DMS53 (cell line): ENCODE data around the gene PLXNA4.

Source experiments
- DNase-seq: peaks from one replicate; lab custom pipeline; 2025; lab: John Stamatoyannopoulos, UW

The PLXNA4 gene

DNA sequence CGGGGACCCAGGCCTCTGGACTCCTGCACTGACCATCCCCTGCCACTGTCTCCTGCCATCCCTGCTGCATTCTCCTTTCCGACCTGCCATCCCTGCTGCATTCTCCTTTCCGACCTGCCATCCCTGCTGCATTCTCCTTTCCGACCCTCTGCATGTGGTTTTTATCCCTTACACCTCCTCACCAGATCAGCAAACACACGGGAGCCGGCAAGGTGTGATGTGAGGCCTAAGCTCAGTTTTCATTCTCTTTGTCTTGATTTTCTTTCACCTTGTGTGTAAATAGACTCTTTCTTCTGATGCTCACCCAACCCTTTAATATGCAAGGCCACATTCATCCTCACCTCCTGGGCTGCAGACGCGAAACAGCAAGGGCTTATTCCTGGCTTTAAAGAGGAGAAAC is 11.4 kb downstream of the PLXNA4 start:
- no peak for DNase-seq

DNA sequence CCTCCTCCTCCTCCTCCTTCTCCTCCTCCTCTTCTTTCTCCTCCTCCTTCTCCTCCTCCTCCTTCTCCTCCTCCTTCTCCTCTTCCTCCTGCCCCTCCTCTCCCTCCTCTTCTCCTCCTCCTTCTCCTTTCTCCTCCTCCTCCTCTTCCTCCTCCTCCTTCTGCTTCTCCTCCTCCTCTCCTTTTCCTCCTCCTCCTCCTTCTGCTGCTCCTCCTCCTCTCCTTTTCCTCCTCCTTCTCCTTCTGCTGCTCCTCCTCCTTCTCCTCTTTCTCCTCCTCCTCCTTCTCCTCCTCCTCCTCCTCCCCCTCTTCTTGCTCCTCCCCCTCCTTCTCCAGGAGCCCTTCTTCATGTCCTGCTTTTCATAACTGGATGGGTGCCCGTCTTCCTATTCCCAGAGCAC is 12.2 kb downstream of the PLXNA4 start:
- no peak for DNase-seq

DNA sequence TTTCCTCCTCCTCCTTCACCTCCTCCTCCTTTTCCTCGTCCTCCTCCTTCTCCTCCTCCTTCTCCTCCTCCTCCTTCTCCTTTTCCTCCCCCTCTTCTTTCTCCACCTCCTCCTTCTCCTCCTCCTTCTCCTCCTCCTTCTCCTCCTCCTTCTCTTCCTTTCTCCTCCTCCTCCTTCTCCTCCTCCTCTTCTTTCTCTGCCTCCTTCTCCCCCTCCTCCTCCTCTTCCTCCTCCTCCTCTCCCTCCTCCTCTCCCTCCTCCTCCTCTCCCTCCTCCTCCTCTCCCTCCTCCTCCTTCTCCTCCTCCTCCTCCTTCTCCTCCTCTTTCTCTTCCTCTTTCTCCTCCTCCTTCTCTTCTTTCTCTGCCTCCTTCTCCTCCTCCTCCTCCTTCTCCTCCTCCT is 13.6 kb downstream of the PLXNA4 start:
- DNase-seq, result no peak

DNA sequence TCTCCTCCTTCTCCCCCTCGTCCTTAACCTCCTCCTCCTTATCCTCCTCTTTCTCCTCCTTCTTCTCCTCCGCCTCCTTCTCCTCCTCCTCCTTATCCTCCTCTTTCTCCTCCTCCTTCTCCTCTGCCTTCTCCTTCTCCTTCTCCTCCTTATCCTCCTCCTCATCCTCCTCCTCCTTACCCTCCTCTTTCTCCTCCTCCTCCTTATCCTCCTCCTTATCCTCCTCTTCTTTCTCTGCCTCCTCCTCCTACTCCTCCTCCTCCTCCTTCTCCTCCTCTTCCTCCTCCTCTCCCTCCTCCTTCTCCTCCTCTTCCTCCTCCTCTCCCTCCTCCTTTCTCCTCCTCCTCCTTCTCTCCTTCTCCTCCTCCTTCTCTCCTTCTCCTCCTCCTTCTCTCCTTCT is 14.5 kb downstream of the PLXNA4 start:
- DNase-seq, result no peak

DNA sequence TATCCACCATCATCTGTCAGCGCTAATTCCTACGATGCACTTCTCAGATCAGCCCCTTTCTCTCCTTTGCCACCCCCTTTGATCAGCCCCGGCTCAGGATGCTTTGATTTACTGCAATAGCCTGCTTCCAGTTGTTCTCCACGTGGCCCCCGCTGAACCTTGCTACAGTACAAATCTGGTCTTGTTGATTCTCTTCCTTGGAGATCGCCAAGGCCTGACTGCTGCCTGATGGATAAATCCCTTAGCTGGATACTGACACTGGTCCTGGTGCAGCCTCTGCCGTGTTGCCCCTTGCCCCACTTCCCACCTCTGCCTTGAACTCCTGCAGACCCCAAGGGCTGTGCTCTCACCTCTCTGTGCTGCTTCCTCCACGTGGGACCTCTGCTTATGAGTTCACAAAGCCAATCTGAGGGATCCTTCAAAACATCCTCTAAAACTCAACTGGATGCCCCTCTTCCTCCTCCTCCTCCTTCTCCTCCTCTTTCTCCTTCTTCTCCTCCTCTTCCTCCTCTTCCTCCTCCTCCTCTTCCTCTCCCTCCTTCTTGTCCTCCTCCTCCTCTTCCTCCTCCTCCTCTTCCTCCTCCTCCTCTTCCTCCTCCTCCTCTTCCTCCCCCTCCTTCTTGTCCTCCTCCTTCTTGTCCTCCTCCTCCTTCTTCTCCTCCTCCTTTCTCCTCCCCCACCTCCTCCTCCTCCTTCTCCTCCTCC is 15.3 kb downstream of the PLXNA4 start:
- peak; percentile 60 for DNase-seq

DNA sequence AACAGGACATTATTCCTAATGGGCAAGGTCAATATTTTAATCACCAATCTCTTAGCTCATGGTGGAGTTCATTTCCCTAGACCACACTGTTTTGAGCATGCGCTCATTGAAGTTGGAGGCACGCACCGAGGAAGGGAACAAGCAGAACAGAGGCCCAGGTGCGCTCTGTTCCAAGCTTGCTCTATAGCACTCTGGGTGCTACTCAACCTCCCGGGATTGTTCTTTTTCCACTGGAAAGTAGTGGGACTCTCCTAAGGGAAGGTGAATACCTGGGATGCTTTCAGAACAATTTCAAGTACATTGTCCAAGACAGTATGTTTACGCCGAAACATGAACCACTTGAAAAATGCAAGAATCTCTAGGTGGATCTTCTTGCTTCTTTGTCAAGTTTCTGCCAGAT is 16.2 kb downstream of the PLXNA4 start:
- no peak for DNase-seq

DNA sequence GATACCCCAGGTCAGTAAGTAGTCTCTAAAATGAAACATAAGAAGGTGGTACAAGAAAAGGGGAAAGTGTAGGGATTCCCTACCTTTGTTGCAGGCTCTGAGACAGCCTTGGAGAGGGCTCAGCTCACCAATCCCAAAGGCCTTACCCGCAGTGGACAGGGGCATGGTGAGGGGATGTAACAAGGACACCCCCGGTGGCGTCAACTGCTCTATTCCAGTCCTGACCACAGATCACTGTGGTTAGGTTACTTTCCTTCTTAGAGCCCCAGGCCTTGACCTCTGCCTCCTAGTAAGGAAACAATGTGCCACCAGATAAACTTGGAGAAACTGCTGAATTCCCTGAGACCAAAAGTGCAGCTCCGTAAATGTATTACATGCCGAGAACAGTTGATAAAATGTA is 17.5 kb downstream of the PLXNA4 start:
- DNase-seq, result no peak

DNA sequence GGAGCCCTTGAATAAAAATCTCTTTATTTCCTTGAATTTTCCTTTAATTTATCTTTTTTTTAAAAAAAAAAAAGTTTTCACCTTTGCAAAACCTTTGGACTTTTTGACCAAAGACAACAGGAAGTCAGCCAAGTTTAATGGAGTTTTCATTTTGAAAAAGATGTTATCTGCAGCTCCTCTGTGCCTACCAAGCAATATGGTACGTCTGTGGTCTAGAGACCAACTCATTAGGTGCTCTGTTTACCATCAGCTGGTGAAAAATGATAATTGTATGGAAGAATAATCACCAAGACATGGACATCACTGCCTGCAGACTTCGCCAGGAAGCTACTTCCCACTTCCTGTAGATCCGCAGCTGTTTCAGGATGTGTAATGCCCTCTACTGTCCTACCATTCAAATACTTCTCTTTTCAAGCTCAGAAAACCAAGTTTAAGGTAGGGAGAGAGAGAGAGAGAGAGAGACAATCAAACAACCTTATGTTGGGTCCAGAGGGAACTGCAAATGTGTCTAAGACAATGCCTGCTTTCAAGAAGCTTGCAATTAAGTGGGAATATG is 18.7 kb downstream of the PLXNA4 start:
- DNase-seq, result peak; percentile 30

DNA sequence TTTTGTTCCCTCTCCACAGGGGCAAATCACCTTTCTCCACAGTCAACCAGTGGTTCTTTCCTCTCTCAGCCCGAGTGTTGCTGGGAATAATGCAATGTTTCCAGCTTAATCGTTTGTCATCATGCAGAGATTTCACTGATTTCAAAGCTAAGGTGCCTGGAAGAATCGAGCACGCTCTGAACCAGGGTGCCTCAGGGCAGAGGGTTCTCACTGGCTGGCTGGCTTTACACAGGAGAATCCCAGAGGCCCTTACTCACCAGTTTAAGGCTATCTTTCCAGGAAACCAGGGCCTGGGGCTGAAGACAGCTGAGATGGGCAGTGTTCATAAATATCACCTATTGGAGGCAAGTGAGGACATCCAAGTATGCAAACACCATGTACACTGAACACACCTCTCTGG is 21.8 kb downstream of the PLXNA4 start:
- no peak for DNase-seq

DNA sequence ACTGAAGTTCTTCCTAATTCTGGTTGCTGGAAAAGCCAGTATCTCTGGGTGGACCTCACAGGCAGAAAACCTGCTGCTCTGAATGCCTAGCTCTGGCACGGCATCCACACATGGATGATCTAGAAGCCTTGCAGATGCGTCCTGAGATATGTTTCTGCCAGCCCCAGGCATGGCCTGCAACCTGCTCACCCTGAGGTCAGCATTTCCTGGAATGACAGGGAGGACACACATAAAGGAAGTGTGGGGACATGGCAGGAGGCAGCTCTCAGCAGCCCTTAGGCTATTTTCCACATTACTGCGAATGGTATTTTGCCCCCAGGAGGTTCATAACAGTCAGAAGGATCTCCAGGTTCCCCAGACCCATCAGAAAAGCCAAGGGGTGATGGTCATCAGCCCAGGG is 23.2 kb downstream of the PLXNA4 start:
- no peak for DNase-seq

DNA sequence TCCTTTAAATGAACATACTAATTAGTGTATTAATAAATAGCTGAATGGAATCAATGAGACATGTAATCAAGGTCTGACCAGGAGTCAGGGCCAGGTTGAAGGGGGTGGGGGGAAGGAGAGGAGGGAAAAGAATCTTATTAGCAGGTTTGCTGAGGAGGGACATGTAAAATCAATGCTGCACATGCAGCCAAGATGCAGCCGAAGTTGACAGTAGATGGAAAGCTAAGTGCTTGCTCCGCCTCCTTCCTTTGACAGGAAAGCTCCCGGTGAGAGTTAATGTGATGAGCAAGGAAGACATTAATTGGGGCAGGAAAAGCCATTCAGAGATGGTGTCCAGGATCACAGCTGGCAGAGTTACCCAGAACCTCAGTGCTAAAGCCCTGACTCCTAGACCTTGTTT is 24.4 kb downstream of the PLXNA4 start:
- no peak for DNase-seq

DNA sequence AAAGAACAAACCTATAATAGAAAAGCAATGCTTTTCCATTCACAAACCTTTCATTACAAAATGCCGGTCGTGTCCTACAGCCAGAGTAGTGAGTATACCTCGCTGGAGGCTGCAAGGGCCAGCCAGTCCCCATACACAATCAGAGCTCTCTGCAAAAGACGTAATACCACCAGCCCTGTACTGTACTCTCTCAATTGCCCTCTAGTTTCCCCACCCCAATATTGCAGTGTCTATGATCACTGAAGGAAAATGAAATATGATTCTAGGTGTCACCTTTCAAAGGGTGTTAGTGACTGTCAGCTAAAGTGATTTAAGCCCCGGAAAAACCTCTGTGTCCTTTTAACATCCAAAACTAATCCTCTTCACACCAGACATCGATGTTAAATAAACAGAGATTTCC is 24.8 kb downstream of the PLXNA4 start:
- DNase-seq, result no peak

DNA sequence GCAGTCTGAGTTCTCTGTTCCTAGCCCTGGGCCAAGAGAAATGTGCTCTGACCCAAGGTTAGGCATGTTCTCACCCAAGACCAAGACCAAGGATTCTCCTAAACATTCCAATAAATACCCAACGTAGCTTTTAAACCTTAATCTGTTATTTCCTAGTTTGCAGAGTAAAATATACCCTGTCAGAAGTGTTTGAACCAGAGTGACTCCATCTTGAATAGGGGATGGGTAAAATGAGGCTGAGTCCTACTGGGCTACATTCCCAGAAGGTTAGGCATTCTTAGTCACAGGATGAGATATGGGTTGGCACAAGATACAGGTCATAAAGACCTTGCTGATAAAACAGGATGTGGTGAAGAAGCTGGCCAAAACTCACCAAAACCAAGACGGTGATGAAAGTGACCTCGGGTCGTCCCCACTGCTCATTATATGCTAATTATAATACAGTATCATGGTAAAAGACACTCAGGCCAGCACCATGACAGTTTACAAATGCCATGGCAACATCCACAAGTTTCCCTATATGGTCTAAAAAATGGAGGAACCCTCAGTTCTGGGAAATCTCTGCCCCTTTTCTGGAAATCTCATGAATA is 27.7 kb downstream of the PLXNA4 start:
- no peak for DNase-seq

DNA sequence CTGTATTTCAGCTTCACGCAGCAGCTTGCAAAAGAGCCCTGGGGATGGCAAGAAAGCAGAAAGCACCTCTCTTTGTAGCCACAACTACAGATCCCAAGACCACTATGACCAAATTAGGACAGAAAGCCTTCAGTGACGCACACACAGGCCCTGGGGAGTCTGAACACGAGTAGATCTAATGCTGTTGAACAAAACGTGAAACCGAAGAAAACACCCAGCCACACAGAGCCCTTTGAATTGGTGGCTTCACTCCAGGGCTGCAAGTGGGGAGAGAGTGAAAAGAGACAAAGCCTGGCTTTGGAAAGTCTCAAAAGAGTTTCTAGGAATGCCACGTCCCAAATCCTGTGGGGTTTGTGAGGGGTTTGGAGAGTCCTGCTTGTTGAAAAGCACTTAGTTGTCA is 28.4 kb downstream of the PLXNA4 start:
- no peak for DNase-seq

DNA sequence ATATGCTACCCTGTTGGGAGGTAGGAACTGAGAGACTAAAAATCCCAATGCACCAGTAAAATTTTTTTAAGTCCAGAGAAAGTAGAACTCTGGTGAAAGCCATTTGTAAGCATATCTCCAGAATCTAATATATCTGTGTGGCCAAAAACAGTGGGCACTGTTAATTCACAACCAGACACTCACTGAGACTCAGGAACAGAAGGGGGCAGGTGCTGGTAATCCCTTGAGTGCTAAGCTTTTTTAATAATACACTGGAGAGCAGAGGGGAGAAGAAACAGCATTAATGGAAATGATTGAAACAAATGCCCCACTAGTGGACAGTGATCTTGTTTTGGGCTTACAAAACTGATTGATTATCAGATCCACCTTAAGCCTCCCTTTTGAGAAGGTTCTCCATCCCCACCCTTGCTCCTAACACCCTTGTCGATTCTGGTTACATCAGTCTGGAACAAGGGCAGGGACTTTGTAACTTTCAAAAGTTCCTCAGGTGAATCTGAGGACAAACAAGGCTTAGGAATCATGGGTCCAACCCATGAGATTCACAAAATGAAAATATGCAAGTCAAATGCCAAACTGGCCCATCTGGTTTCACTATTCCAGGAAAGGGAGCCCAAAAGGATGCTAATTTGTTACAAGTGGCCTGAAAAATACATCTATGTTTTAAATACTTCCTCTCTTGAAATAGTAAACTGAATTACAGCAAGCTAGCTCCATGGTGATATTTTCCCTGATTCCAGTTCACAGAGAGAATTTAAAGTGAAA is 29.7 kb downstream of the PLXNA4 start:
- DNase-seq, result no peak

DNA sequence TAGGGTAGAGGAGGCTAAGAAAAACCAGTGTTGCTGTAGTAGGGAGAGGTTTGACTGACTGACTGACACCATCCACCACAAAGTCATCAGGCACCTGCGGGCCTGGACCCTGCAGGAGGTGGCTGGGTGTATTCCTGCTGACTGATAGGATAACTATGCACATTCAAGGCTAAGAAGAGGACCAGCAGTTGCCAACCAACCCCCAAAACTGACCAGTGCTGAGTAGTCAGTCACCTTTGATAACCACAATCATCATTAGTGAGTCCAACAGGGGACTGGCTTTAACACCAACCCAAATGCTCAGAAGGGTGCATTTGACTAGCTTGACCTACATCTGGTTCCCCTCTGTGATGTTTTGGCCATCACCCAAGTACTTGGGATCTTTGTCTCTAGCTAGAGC is 30.5 kb downstream of the PLXNA4 start:
- DNase-seq, result no peak

DNA sequence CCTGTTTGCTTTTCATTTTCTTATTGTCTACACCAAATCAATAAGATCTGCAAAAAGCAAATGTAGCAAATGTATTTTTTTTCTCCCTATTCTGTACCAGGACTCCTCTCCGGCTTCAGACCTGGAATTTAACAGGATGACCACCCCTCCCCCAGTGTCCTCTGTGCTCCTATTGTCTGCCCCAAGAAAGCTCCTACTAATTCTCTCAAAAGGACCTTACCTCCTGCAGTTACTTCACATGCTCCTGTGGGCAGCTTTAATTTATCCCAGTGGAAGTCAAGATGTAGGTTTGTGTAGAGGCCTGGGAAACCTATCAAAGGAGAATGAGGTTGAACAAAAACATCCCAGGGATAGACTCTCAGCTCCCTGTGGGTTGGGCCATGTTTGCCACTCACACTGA is 31.3 kb downstream of the PLXNA4 start:
- no peak for DNase-seq

DNA sequence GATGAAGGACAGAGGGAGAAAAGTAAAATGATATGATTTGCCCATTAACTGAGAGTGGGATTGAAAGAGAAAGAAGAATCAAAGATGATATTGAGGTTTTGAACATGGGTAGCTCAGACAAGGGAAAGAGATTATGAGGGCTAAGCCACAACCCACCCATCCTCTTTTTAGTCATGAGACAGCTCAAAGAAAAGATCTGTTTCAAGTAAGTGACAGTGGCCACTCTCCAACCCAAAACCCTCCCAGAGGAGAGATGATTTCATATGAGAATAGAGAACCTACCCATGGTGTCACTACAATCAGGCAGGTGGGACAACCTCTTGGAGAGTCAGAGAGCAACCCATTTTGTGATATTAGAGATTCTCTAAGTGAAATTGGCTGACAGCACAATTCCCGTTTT is 32.2 kb downstream of the PLXNA4 start:
- DNase-seq, result no peak

DNA sequence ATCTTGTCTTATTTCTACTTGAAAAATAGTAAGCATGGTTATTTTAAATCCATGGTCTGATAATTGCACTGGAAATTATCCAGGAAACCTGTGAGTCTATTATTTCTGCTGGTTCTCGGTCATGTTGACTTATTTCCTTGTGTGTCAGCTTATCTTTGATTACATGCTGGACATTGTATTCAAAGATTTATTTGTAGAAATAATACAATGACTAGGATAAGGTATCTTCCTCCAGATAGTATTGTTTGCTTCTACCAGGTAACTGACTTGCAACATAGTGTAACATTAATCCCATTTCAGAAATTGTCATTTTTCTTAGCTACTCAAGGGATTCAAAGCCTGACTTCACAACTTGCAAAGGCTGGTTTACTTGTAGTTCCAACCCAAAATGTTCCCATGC is 33.4 kb downstream of the PLXNA4 start:
- no peak for DNase-seq

DNA sequence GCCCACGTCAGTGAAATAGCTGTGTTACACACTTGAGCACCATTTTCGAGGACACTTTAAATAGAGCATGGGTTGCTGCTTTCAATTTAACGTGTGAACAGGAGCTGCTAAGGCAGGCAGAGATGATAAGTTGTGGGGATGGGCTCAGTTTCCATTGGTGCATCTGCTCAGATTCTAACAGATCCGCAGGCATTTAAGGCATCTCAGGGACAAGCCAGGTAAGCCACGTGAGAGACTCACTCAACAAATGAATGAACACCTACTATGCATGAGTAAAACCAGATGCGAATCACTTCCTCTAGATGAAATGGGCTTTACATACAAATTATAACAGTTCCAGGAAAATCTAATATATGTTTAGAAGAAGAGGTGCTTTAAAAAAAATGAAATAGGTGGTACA is 34.6 kb downstream of the PLXNA4 start:
- DNase-seq, result no peak

DNA sequence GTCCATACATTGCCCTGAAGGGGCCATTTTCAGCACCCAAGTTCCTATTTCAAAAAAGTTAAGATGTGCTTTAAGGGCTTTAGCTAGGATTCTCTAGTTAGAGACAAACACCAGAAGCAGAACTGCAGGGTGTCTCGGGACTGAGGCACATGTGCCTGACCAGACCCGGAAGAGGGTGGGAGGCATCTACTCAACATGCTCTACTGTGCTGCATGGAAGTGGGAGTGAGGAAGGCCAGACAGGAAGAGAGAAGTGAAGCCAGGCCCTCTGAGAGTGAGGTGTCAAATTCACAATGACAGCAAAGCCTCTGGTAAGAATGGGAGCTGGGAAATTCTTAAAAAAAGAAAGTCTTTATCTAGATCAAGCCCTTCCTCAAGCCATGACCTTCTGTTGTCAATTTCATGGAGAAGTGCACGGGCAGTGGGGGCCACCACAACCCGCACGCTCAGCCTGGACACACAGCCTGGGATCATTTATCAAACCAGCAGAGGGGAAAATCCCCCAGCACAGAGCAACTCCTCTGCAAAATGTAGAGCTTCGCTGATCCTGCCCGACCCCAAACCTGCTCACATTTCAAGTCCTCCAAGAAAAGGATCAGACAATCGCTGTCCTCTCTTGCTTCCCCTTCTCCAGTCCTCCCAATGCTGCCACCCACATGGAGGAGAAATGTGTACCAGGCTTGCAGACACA is 38.7 kb downstream of the PLXNA4 start:
- DNase-seq, result no peak

DNA sequence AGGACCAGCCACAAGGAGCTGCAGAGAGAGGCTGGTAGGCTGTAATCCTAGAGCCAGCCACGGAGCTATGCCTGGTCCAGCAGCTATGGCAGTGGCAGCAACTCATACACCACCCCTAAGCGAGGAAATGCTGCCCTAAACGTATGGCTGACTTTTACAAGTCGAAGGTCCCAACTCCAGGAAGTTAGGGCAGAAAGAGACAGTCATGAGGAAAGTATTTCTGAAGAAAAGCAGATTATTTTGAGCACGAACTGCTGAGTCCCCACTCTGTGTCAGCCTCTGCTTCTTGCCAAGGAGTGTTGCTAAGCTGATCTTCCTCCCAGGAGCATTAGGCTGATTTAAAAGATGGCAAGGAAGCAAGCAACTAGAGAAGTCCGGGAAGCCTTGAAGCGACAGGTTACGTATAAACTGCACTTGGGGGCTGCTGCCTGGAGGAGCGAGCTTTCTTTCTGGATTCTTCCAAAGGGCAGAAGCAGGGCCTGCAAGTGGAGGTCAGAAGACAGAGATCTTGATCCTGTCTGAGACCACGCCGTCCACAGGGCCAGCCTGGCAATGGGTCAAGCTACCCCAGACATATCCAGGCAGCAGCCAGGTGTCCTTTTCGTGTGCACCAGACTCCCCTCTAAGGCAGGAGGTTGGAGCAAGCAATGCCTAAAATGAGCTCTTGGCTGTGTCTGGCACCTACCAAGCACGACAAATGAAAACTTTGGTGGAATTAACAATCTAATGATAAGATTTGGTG is 39.4 kb downstream of the PLXNA4 start:
- DNase-seq, result no peak
